ENCODE measurements around the gene SMYD3.

SMYD3 gene

DNA sequence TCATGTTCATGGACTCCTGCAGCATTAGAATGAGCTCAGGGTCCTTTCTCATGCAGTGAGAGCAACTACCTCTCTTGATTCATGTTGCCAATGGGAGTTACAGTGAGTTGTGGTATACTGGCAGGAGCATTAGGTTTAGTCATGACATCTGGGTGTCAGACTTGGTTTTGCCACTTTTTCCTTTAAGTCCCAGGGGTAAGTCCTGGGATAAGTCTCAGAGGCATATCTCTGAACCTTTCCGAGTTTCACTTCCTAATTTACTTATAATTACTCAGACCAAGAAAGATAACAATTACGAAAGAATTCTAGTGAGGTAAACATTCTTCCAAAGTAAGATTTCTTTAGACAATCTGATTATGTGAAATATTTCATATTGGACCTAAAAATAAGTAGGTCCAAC, 606.0 kb downstream of the SMYD3 start:
- peaks cover 34% of the 10 kb centered on the region for H3K36me3 Mint-ChIP-seq
- H3K27ac Mint-ChIP-seq, result no peak overlapping the region
- no peak overlapping the region for H3K4me3 Mint-ChIP-seq
- H3K4me1 Mint-ChIP-seq, result no peaks in the 10 kb centered on the region
- H3K9me3 Mint-ChIP-seq, result no peaks in the 10 kb centered on the region
- no peaks in the 10 kb centered on the region for H3K27me3 Mint-ChIP-seq

DNA sequence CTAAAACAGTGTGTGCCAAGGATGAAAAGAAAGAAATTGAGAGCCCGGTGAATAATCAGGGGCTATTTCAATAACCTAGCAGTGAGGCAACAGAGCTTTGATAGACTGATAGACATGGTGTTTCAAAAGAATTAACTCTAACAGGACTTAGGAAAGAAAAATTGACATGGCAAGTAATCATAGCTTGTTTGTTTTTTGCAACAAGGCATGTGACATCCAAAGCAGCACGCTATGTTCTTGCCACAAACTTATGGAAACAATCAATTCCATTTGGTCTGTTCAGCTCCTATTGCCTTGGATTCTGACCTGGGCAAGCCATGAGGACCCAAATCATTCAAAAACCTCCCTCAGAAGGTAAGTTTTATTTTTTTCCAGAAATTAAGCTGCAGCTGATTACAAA, 608.5 kb downstream of the SMYD3 start:
- Mint-ChIP-seq H3K36me3 (peaks cover 44% of the 10 kb centered on the region), H3K4me3 (no peak overlapping the region), H3K9me3 (peaks cover under 1% of the 10 kb centered on the region), H3K4me1 (no peaks in the 10 kb centered on the region), H3K27me3 (no peaks in the 10 kb centered on the region), H3K27ac (no peak overlapping the region)

DNA sequence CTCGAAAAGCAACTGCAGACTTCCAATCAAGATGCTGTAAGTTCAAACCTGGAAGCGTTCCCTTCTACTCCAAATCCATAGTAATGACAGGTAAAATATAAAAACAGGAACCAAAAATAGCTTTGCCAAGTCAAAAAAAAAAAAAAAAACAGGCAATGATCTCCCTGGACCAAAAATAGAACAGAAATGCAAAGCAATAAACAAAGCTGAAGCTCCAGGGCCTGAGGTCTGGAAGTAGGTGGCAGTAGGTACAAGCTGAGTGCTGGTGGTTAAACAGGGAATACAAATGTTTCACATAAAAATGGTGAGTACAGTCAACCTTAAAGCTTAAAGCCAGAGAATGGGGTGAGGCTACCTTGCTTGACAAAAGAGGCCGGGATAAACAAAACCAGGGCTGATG, 610.8 kb downstream of the SMYD3 start:
- Mint-ChIP-seq H3K9me3 (peaks cover 5% of the 10 kb centered on the region), H3K4me1 (no peaks in the 10 kb centered on the region), H3K27me3 (no peaks in the 10 kb centered on the region), H3K27ac (no peak overlapping the region), H3K36me3 (peaks cover 47% of the 10 kb centered on the region), H3K4me3 (no peak overlapping the region)

DNA sequence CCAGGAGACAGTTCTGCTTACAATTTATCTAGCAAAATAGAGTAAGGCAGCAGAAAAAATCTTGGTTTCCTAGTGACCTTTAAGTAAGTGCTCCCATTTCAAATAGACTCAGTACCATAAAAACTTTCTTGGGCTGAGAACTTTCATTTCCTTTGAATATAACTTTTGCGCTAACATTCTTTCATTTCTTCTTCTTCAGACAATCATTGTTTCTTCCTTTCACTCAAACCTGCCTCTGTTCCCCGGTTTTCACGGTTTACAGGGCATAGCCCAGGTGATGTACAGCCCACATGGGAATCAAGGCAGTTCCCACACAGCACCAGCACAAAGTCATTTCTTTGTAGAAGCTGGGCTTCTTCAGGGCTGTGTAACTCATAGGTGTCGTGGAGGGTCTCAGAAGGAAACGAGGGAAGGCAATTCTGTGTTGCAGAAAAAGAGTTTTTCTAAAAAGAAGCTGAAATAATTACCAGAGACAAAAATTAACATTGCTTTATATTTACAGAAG, 611.6 kb downstream of the SMYD3 start:
- Mint-ChIP-seq H3K4me1 (no peaks in the 10 kb centered on the region), H3K4me3 (no peak overlapping the region), H3K27me3 (no peaks in the 10 kb centered on the region), H3K36me3 (peaks cover 47% of the 10 kb centered on the region), H3K9me3 (peaks cover 8% of the 10 kb centered on the region), H3K27ac (no peak overlapping the region)

DNA sequence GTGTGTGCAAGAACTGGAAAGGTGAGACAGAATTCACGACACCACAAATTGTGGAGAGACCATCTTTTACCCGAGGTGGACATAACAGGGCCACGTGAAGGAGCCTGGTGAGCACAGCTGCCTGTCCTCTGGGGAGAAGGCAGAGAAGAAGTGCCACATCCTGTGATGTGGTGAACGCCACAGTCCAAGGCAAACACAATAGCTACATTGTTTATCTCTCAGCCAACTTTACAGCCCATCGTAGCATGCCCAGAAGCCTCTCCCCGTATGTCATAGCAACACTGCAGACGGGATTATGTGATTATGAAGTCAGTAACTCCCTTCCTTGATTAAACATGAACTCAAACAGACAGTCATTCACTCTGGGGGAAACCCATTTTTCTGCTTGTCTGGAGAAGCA, 612.2 kb downstream of the SMYD3 start:
- Mint-ChIP-seq H3K27me3 (no peaks in the 10 kb centered on the region), H3K36me3 (peaks cover 49% of the 10 kb centered on the region), H3K9me3 (peaks cover 13% of the 10 kb centered on the region), H3K4me1 (no peaks in the 10 kb centered on the region), H3K4me3 (no peak overlapping the region), H3K27ac (no peak overlapping the region)

DNA sequence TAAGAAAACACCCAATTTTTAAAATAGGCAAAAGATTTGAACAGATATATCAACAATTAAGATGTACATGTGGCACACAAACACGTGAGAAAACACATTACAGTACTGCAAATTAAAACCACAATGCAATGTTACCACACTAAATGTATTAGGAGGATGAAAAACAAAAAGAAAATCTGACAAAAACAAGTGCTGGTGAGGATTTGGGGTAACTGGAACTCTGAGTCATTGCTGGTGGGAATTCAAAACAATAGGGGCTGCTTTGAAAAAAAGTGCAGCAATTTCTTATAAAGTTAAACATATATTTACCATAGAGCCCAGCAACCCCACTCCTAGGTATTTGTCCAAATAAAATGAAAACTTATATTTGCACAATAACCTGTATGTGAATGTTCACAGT, 614.1 kb downstream of the SMYD3 start:
- H3K9me3 Mint-ChIP-seq, result peaks cover 17% of the 10 kb centered on the region
- no peaks in the 10 kb centered on the region for H3K27me3 Mint-ChIP-seq
- H3K4me1 Mint-ChIP-seq, result no peaks in the 10 kb centered on the region
- peaks cover 48% of the 10 kb centered on the region for H3K36me3 Mint-ChIP-seq
- H3K4me3 Mint-ChIP-seq, result no peak overlapping the region
- H3K27ac Mint-ChIP-seq, result no peak overlapping the region

DNA sequence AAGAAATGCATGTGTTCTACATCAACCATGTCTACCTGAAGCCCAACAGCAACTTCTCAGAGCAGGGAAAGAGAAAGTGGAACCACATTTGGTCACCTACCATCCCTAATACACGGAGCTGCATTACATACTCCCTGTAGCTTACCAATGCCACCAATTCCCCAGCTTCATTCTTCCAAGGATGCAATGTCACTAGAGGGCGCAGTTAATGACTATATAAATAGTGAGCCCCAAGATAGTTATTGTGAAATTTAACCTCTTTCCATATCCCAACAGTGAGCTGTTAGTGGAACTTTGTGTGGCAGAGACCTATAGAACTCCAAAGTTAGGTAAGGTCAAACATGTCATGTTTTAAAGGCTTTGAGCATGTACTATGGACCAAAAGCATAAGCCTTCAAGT, 618.3 kb downstream of the SMYD3 start:
- Mint-ChIP-seq H3K9me3 (peaks cover 17% of the 10 kb centered on the region), H3K4me1 (no peaks in the 10 kb centered on the region), H3K4me3 (no peak overlapping the region), H3K36me3 (peaks cover 40% of the 10 kb centered on the region), H3K27me3 (no peaks in the 10 kb centered on the region), H3K27ac (no peak overlapping the region)

DNA sequence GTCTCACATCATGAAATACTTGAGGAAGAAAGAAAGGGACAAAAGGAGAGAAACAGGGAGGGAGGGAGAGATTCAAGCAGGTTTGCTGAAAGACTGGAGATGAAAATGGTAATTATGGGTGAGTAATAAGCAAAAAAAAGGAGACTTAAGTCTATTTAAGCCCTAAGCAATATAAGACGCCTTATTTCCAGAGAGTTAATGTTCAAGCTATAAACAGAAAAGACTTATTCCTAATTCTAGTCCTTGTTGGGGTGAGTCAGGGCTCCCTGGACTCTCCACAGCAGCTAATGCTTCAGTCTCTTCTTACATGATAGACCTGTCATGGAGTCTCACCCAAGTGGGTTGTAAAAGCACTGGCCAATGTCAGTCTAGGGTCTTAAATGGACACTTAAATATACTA, 619.2 kb downstream of the SMYD3 start:
- H3K27ac Mint-ChIP-seq, result no peak overlapping the region
- no peaks in the 10 kb centered on the region for H3K27me3 Mint-ChIP-seq
- peaks cover 13% of the 10 kb centered on the region for H3K9me3 Mint-ChIP-seq
- H3K4me3 Mint-ChIP-seq, result no peak overlapping the region
- no peaks in the 10 kb centered on the region for H3K4me1 Mint-ChIP-seq
- peaks cover 32% of the 10 kb centered on the region for H3K36me3 Mint-ChIP-seq

DNA sequence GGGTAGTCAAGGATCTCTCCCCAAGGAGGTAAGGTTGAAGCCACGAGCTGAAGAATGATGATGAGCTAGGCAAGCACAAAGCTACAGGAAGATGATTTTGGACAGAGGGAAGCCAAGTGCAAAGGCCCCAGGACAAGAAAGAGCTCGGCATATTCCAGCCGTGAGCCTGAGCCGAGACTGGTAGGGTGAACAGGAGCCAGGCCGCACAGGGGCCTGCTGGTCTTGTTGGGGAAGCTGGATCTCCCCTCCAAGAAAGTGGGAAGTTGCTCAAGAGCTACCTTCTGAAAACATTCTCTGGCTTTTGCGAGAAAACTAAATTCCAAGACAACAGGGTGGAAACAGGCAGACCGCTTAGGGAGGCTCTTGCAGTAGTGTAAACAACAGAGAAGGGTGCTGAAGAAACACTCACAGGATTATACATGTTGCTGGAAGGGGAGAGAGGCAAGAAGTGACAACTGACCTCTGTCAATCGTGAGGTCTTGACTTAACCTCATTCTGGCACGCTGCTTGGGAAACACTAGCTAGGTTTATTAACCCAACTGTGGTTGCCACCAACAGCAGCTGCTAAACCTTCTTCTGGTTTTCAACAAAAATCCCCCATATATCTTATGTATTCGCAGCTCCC, 625.2 kb downstream of the SMYD3 start:
- no peaks in the 10 kb centered on the region for H3K9me3 Mint-ChIP-seq

DNA sequence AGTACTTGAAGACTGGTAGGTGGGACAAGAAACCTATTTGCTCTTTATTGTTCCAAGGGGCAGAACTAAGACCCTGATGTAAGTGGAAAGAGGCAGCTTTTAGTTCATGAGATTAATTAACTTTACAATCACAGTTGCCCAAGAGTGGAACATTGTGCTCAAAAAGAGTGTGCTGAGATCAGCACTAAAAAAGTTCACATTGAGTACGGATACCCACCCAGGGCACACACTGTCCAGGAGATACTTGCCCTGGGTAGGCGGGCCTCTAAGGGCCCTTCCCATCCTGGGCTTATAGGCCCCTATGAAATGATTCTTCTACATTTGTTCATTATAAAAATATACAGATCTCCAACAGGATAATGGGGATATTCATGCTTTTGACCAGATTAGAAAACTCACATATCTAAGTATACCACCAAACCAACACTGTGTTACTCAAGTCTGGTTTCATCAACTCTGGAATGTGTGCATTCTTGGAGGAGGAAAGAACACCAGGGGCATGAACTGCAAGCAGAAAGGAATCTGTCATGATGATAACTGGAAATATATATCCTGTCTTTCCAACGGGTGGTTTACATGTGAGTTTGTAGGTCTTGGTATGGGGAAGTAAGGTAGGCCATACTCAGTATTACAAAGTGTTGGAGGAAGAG, 626.2 kb downstream of the SMYD3 start:
- H3K27ac Mint-ChIP-seq, result no peak overlapping the region
- H3K4me1 Mint-ChIP-seq, result no peaks in the 10 kb centered on the region
- no peak overlapping the region for H3K4me3 Mint-ChIP-seq
- H3K36me3 Mint-ChIP-seq, result peaks cover 14% of the 10 kb centered on the region
- H3K27me3 Mint-ChIP-seq, result no peaks in the 10 kb centered on the region
- H3K9me3 Mint-ChIP-seq, result no peaks in the 10 kb centered on the region

More for the DNA sequence above, 625.2 kb downstream of the SMYD3 start:
- H3K27ac Mint-ChIP-seq, result no peak overlapping the region
- no peaks in the 10 kb centered on the region for H3K4me1 Mint-ChIP-seq
- no peaks in the 10 kb centered on the region for H3K27me3 Mint-ChIP-seq
- H3K36me3 Mint-ChIP-seq, result peaks cover 13% of the 10 kb centered on the region
- no peak overlapping the region for H3K4me3 Mint-ChIP-seq

DNA sequence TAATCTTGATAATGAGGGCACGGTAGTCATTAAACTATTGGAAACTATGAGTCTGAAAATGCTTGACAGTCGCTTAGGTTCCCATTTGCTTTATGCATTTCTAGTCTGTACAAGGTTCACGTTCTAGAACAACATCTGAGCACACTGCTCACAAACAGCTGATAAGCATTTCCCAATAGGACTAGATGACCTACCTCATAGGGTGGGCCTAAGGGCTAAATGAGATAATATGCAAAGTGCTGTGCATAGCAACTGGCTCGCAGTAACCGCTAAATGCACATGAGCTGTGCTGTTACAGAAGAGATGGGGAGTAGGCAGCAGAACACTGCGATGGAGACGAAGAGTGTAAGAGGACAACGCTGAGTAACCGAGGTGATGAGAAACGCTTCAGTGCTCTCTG, 628.0 kb downstream of the SMYD3 start:
- H3K36me3 Mint-ChIP-seq, result peaks cover 2% of the 10 kb centered on the region
- H3K27ac Mint-ChIP-seq, result no peak overlapping the region
- H3K4me3 Mint-ChIP-seq, result no peak overlapping the region
- H3K4me1 Mint-ChIP-seq, result no peaks in the 10 kb centered on the region
- H3K27me3 Mint-ChIP-seq, result no peaks in the 10 kb centered on the region
- H3K9me3 Mint-ChIP-seq, result no peaks in the 10 kb centered on the region

DNA sequence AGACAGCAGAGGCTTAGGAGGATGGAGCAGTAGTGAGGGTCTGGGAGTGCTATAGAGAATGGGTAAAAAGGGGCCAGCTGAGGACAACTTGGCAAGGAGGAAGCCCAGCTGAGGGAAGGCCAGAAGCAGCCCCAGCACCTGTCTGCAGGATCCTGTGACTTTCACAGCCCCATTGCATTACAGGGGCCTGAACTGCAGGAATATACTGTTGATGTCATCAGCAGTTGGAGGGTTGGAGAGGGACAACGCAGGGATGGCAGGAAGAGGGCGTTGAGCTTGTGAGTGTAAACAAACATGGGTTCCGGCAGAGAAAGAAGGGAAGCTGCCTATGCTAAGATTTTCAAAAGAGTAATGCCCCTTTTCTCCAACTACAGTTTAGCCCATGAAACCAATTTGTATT, 628.5 kb downstream of the SMYD3 start:
- H3K4me1 Mint-ChIP-seq, result no peaks in the 10 kb centered on the region
- no peak overlapping the region for H3K27ac Mint-ChIP-seq
- no peak overlapping the region for H3K4me3 Mint-ChIP-seq
- no peaks in the 10 kb centered on the region for H3K9me3 Mint-ChIP-seq
- H3K27me3 Mint-ChIP-seq, result no peaks in the 10 kb centered on the region
- peaks cover 1% of the 10 kb centered on the region for H3K36me3 Mint-ChIP-seq

DNA sequence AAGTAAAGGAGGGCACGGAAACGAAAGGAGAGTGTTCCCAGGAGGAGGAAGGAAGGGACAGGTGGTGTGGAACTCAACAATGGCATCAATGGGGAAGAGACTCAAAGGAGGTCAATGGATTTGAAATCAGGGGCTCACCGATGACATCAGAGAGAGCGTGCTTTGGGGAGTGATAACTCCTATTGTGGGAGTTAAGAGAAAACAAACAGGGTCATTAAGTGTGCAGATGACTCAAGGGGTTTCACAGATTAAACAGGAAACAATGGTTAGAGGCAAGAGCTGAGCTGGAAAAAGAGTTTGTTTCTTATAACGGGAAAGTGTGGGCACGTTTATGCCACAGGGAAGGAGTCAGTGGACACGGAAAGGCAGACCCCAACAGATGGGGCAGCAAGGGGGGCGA, 629.1 kb downstream of the SMYD3 start:
- H3K27me3 Mint-ChIP-seq, result no peaks in the 10 kb centered on the region
- H3K36me3 Mint-ChIP-seq, result peaks cover 1% of the 10 kb centered on the region
- no peaks in the 10 kb centered on the region for H3K9me3 Mint-ChIP-seq
- no peaks in the 10 kb centered on the region for H3K4me1 Mint-ChIP-seq
- H3K4me3 Mint-ChIP-seq, result no peak overlapping the region
- H3K27ac Mint-ChIP-seq, result no peak overlapping the region

DNA sequence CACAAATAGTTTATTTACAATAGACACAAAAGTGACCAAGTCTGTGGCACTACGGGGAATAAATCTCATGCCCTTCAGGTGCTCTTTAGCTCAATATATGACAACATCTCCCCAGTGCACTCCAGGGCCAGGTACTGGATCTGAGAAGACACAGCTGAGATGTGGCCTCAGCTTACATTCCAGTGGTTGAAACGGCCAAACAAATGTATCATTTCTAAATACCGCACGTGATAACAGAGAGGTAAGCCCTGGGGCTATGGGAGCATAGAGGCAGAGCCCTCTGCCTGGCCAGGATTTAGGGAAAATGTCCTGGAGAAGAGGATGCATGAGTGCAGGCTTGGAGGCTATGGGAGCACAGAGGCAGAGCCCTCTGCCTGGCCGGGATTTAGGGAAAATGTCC, 630.5 kb downstream of the SMYD3 start:
- Mint-ChIP-seq H3K27me3 (no peaks in the 10 kb centered on the region), H3K9me3 (no peaks in the 10 kb centered on the region), H3K4me1 (no peaks in the 10 kb centered on the region), H3K36me3 (peaks cover 3% of the 10 kb centered on the region), H3K4me3 (no peak overlapping the region), H3K27ac (no peak overlapping the region)

DNA sequence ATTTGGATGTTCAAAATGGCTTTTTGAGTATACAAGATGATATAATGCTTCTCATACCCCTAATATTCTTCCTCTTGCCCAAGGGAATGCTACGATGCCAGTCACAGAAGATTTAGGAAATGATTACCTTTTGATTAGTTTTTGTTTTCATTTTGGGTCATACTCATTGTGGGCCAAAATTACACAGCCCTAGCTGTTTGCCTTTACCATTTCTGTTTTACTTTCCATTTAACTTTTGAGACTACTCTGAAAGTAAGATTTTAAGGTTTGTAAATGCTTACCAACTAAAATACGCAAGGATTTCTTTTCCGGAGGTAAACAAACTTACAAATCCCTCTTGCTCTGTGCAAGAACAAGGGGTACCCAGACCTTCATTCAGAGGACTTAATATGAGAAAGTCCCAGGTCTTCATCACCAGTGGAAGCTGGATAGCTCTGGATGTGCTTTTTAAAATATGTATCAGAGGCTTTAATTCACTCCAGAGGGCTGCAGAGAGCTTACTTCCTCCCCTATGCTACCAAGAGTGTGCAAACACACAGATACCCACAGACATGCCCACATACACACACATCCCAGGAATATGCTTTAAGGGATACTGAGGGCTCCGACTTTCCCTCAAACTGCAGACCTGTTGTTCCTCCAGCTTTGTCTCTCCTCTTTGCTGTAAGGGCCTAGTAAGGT, 631.4 kb downstream of the SMYD3 start:
- H3K9me3 Mint-ChIP-seq, result no peaks in the 10 kb centered on the region
- H3K36me3 Mint-ChIP-seq, result peaks cover 3% of the 10 kb centered on the region
- no peaks in the 10 kb centered on the region for H3K4me1 Mint-ChIP-seq
- H3K4me3 Mint-ChIP-seq, result no peak overlapping the region
- no peak overlapping the region for H3K27ac Mint-ChIP-seq
- H3K27me3 Mint-ChIP-seq, result no peaks in the 10 kb centered on the region

DNA sequence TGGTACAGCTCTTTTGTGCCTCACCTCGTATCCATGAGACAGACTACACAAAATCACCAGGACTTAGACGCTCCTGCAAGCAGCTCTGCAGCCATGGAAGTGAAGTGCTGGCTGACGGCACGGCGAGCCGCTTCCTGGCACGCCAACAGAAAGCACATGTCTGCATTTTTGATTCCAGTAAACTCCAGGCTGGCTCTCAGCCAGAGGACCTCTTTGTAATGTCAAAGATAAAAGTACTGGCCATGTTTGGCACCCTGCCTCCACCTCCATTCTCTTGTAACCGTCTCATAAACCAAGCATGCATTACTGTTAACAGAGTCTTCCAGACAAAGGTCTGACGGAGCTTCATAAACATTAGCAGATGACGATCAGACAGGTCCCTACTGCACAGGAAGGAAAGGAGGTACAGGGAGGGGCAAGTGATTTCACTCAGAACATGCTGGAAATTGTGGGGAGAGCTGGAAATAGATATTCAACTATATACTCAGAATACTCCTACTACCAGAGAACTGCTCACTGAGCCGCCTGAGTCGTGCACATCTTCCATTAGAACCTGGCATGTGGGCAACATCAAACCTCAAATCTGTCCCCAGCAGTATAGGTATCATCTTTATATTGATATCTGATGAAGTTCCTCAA, 632.0 kb downstream of the SMYD3 start:
- Mint-ChIP-seq H3K4me1 (no peaks in the 10 kb centered on the region), H3K27me3 (no peaks in the 10 kb centered on the region), H3K36me3 (peaks cover 3% of the 10 kb centered on the region)

More for the DNA sequence above, 632.0 kb downstream of the SMYD3 start:
- Mint-ChIP-seq H3K4me3 (no peak overlapping the region), H3K9me3 (no peaks in the 10 kb centered on the region), H3K27ac (no peak overlapping the region)
